PC-9 (cell line): ENCODE results near the gene NFRKB. TPM values are rescaled to one million over a fixed set of nuclear protein-coding genes. Genes with fewer than 3 reads are reported as not detected.

Experiments used
- BruUV-seq: library from RNA; stranded (reverse); fragments of 400-500 nt; replicated peaks from 2 replicates; lab custom pipeline; 2021; lab: Mats Ljungman, UMichigan
- CTCF ChIA-PET: fragments of 300-600 bp; sonication (Branson Sonifier 250); formaldehyde crosslinking; loops from one replicate; lab custom pipeline; 2022; ENCODE audit warnings: antibody characterized with exemption; lab: Charles Lee
- POLR2A ChIA-PET: fragments of 300-600 bp; sonication (Branson Sonifier 250); formaldehyde crosslinking; loops from one replicate; lab custom pipeline; 2022; ENCODE audit warnings: antibody characterized with exemption; ENCODE audit not compliant: unreplicated experiment; lab: Charles Lee
- DNase-seq, 2 experiments: peaks; one replicate each; pipeline versions ENCODE4 v3.0.0 to v3.0.0-alpha.2; 2015 to 2022; ENCODE audit warnings: mixed read lengths in 1 of 2
- H2AFZ ChIP-seq: fragments of 200-600 bp; sonication (generic); 2 replicates; pipeline ENCODE4 v1.8.1; 2017; ENCODE audit warnings: antibody characterized with exemption
- H3F3A ChIP-seq: fragments of 200-600 bp; sonication (generic); 2 replicates; pipeline ENCODE4 v1.8.1; 2017; ENCODE audit warnings: antibody characterized with exemption, mild to moderate bottlenecking, low read depth; ENCODE audit not compliant: insufficient read depth
- H3K27ac ChIP-seq: fragments of 200-600 bp; sonication (generic); 2 replicates; pipeline ENCODE4 v1.6.1; 2016; ENCODE audit warnings: mixed run types
- H3K27me3 ChIP-seq: fragments of 200-600 bp; sonication (generic); 2 replicates; pipeline ENCODE4 v1.6.1; 2016; ENCODE audit warnings: low read depth, mixed run types; ENCODE audit not compliant: insufficient read depth
- H3K36me3 ChIP-seq: fragments of 200-600 bp; sonication (generic); 2 replicates; pipeline ENCODE4 v1.6.1; 2016; ENCODE audit warnings: low read depth, mixed run types
- H3K4me1 ChIP-seq: fragments of 200-600 bp; sonication (generic); replicated peaks from 2 replicates; pipeline ENCODE4 v1.6.1; 2016; ENCODE audit warnings: mixed run types; ENCODE audit not compliant: insufficient read depth
- H3K4me2 ChIP-seq: fragments of 200-600 bp; sonication (generic); 2 replicates; pipeline ENCODE4 v1.6.1; 2017; ENCODE audit warnings: mixed run types
- H3K4me3 ChIP-seq: fragments of 200-600 bp; sonication (generic); 2 replicates; pipeline ENCODE4 v1.6.1; 2016; ENCODE audit warnings: mixed run types
- H3K79me2 ChIP-seq: fragments of 200-600 bp; sonication (generic); 2 replicates; pipeline ENCODE4 v1.6.1; 2017; ENCODE audit warnings: low read depth, mixed run types
- H3K9me2 ChIP-seq: fragments of 200-600 bp; sonication (generic); 2 replicates; pipeline ENCODE4 v1.8.1; 2017; ENCODE audit warnings: mild to moderate bottlenecking; ENCODE audit not compliant: insufficient read depth
- H3K9me3 ChIP-seq: fragments of 200-600 bp; sonication (generic); 2 replicates; pipeline ENCODE4 v1.8.1; 2016; ENCODE audit warnings: low read depth; ENCODE audit not compliant: insufficient read depth
- H4K20me1 ChIP-seq: fragments of 200-600 bp; sonication (generic); 2 replicates; pipeline ENCODE4 v1.8.1; 2017; ENCODE audit not compliant: insufficient read depth
- CTCF ChIP-seq: fragments of 200-600 bp; sonication (generic); conservative IDR thresholded peaks from 2 replicates; pipeline ENCODE4 v1.6.1; 2017; ENCODE audit warnings: mixed run types, antibody characterized with exemption, mild to moderate bottlenecking, moderate library complexity
- EZH2 ChIP-seq: fragments of 200-600 bp; sonication (generic); IDR thresholded peaks from 2 replicates; pipeline ENCODE4 v1.8.0; 2017; ENCODE audit warnings: antibody characterized with exemption, low read depth
- intact Hi-C: fragments of 100-400 bp; cut with micrococcal nuclease; formaldehyde crosslinking; loops from one replicate; pipeline ENCODE4 v1.10.0; 2022; ENCODE audit not compliant: unreplicated experiment
- total RNA-seq: library from RNA; stranded (reverse); gene quantifications from 2 replicates; pipeline ENCODE4 v1.2.3, GENCODE V29; 2021

The NFRKB gene
- total RNA-seq, 1 experiment from 2014 or later: 37.8 TPM

DNA sequence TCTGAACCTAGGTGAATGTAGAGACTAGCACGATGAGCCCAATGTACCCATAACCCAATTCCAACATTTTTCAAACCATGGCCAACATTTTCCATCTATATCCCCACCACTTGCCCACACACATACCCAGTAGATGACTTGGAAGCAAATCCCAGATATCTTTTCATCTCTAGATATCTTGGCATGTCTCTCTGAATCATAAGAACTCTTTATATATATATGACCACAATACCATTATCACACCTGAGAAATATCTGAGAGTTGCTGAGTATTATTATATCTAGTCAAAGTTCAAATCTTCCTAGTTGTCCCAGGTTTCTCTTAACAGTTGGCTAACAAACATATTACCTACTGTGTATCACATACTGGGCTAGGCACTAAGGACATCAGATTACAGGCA is 37.9 kb upstream of the NFRKB start:
- TF ChIP-seq EZH2: no peak
- no peak for TF ChIP-seq CTCF
- DNase-seq: no peak
- CTCF ChIA-PET: no interaction called here

DNA sequence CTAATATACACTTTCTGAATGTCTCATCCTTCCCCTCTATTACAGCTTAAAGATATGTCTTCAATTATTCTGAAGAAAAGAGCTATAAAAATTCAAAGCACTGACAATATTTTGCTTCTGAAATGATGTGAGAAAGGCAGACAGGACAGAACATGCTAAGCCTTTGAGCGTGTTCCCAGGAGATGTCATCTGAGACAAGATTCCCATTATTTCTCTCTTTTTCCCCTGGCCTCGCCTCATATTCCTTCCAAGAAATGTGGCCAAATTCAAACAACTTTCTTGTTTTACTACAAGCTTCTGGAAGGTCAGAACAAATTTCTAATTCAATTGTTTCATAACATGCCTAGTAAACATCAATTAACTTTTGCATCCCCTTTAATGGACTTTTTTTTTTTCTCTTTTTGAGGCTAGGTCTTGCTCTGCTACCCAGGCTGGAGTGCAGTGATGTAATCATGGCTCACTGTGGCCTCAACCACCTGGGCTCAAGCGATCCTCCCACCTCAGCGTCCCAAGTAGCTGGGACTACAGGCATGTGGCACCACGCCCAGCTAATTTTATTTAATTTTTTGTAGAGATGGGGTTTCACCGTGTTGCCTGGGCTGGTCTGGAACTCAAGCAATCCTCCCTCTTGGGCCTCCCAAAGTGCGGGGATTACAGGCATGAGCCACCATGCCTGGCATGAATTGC is 37.1 kb upstream of the NFRKB start:
- H3K79me2 ChIP-seq: no peaks in the 10 kb centered on the region
- DNase-seq: no peak
- H3K9me2 ChIP-seq: no peaks in the 10 kb centered on the region
- BruUV-seq: no TSS peak
- no peaks in the 10 kb centered on the region for H4K20me1 ChIP-seq
- H3K4me1 ChIP-seq: peaks cover 21% of the 10 kb centered on the region
- no peak overlapping the region for H3K27ac ChIP-seq
- TF ChIP-seq CTCF (no peak), EZH2 (no peak)
- H3K4me3 ChIP-seq: no peak overlapping the region
- ChIA-PET POLR2A (interaction anchor here (0.6 kb wide), 1 partner anchor 1063 kb away, joined by 5 read pairs; no protein-coding TSS in a partner anchor), CTCF (no interaction called here)
- no peaks in the 10 kb centered on the region for H3K9me3 ChIP-seq
- peaks cover 21% of the 10 kb centered on the region for H3F3A ChIP-seq
- intact Hi-C loops: no loop called here
- 0 out of 2 replicates have a peak, but pooled peaks cover 1% of the 10 kb centered on the region for H3K36me3 ChIP-seq
- H2AFZ ChIP-seq: no peak overlapping the region
- no peak overlapping the region for H3K4me2 ChIP-seq
- no peaks in the 10 kb centered on the region for H3K27me3 ChIP-seq

More for the DNA sequence above, 37.9 kb upstream of the NFRKB start:
- Histone ChIP-seq H3K27me3 (no peaks in the 10 kb centered on the region), H3K9me2 (no peaks in the 10 kb centered on the region), H3K79me2 (no peaks in the 10 kb centered on the region), H2AFZ (no peak overlapping the region), H3K4me1 (peaks cover 21% of the 10 kb centered on the region), H3K4me3 (no peak overlapping the region), H4K20me1 (no peaks in the 10 kb centered on the region), H3K9me3 (no peaks in the 10 kb centered on the region), H3K36me3 (no peaks in the 10 kb centered on the region), H3K27ac (no peak overlapping the region), H3F3A (peaks cover 21% of the 10 kb centered on the region), H3K4me2 (no peak overlapping the region)
- intact Hi-C loops: no loop called here
- POLR2A ChIA-PET: no interaction called here
- BruUV-seq: no TSS peak

DNA sequence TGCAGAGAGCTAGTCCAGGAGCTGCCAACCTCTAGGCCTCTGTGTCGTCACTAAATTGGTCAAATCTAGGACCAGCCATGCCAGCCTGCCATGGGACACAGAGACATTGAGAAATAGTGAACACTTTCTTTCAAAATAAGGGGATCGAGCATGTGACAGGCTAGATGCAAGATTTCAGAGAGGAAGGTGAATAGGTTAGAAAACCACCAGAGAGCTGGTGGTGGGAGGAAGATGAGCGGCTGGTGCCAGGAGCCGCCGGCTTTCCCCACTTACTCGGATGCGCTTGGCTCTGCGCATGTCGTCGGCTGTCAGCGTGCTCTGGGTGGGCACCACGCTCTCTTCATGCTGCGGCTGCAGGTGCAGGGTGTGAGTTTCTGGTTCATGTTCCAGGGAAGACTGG is 35.4 kb upstream of the NFRKB start:
- H3F3A ChIP-seq: peaks cover 18% of the 10 kb centered on the region
- intact Hi-C loops: no loop called here
- H3K4me3 ChIP-seq: no peak overlapping the region
- peaks cover 21% of the 10 kb centered on the region for H3K4me1 ChIP-seq
- H3K36me3 ChIP-seq: 0 out of 2 replicates have a peak, but pooled peaks cover 4% of the 10 kb centered on the region
- ChIA-PET POLR2A (interaction anchor here (0.7 kb wide), 1 partner anchor 111 kb away, joined by 6 read pairs; no protein-coding TSS in a partner anchor), CTCF (no interaction called here)
- no peak for TF ChIP-seq CTCF
- TF ChIP-seq EZH2: no peak
- BruUV-seq: no TSS peak
- no peaks in the 10 kb centered on the region for H4K20me1 ChIP-seq
- H3K4me2 ChIP-seq: peak overlapping the region; percentile 42; the same call in 1 of the 2 replicates
- no peaks in the 10 kb centered on the region for H3K9me2 ChIP-seq
- no peaks in the 10 kb centered on the region for H3K79me2 ChIP-seq
- no peaks in the 10 kb centered on the region for H3K27me3 ChIP-seq
- no peak overlapping the region for H2AFZ ChIP-seq
- H3K9me3 ChIP-seq: no peaks in the 10 kb centered on the region
- DNase-seq: no peak
- H3K27ac ChIP-seq: peak overlapping the region; percentile 41
